SK-N-SH (cell line): ENCODE results near the gene EEF1AKMT1. TPM values are rescaled to one million over a fixed set of nuclear protein-coding genes. Genes with fewer than 3 reads are reported as not detected.

Experiments used
- CTCF ChIA-PET: fragments of 300-600, 350-600 bp; formaldehyde crosslinking; extraction: SDS; loops from one replicate; lab custom pipeline; 2021; lab: Yijun Ruan, JAX
- POLR2A ChIA-PET: fragments of 350-600 bp; sonication (Branson Sonifier 250); formaldehyde crosslinking; extraction: SDS; loops from one replicate; lab custom pipeline; 2020; ENCODE audit warnings: antibody characterized with exemption, inconsistent platforms; lab: Yijun Ruan, JAX
- DNase-seq: peaks from one replicate; pipeline ENCODE4 v3.0.0; 2012
- H2AFZ ChIP-seq: fragments of 200-600 bp; sonication (generic); 2 replicates; pipeline ENCODE4 v1.8.1; 2016; ENCODE audit warnings: antibody characterized with exemption, mild to moderate bottlenecking, low read depth
- H3F3A ChIP-seq: fragments of 200-600 bp; sonication (generic); replicated peaks from 2 replicates; pipeline ENCODE3; 2016; ENCODE audit warnings: antibody characterized with exemption, mild to moderate bottlenecking; ENCODE audit not compliant: insufficient read depth
- H3K27ac ChIP-seq, 2 experiments: fragments of 200-500 bp in 1 of 2; fragments of 200-600 bp in 1 of 2; sonication (Bioruptor generic) in 1 of 2; sonication (generic), shearing (Covaris generic) in 1 of 2; 2 replicates each; pipeline versions ENCODE4 v1.5.1 to v1.6.1; 2014 to 2016; ENCODE audit warnings: low read depth in 2 of 2, inconsistent platforms in 1 of 2, low read length in 1 of 2, mild to moderate bottlenecking in 1 of 2, mixed read lengths in 1 of 2
- H3K27me3 ChIP-seq: fragments of 200-600 bp; sonication (generic), shearing (Covaris generic); 2 replicates; pipeline ENCODE4 v1.6.1; 2016; ENCODE audit warnings: mixed run types; ENCODE audit not compliant: insufficient read depth
- H3K36me3 ChIP-seq, 2 experiments: fragments of 200-500 bp in 1 of 2; fragments of 200-600 bp in 1 of 2; sonication (Bioruptor generic) in 1 of 2; sonication (generic) in 1 of 2; replicated peaks in 1 of 2; 2 replicates each; pipeline versions ENCODE3 to v1.5.1; 2014 to 2016; ENCODE audit warnings: low read length in 1 of 2, mild to moderate bottlenecking in 1 of 2; ENCODE audit not compliant: insufficient read depth in 2 of 2, control insufficient read depth in 1 of 2
- H3K4me1 ChIP-seq, 2 experiments: fragments of 200-500 bp in 1 of 2; fragments of 200-600 bp in 1 of 2; sonication (Bioruptor generic) in 1 of 2; sonication (generic), shearing (Covaris generic) in 1 of 2; 2 replicates each; pipeline versions ENCODE4 v1.5.1 to v1.6.1; 2014 to 2016; ENCODE audit warnings: low read depth in 1 of 2, low read length in 1 of 2, mixed run types in 1 of 2; ENCODE audit not compliant: insufficient read depth in 2 of 2, control insufficient read depth in 1 of 2
- H3K4me2 ChIP-seq: fragments of 200-600 bp; sonication (generic), shearing (Covaris generic); 2 replicates; pipeline ENCODE4 v1.6.1; 2017; ENCODE audit warnings: mixed run types
- H3K4me3 ChIP-seq, 2 experiments: fragments of 200-500 bp in 1 of 2; fragments of 200-600 bp in 1 of 2; sonication (Bioruptor generic) in 1 of 2; sonication (generic), shearing (Covaris generic) in 1 of 2; 2 replicates each; pipeline versions ENCODE4 v1.5.1 to v1.8.1; 2014 to 2016; ENCODE audit warnings: low read depth in 2 of 2, inconsistent platforms in 1 of 2, low read length in 1 of 2, mild to moderate bottlenecking in 1 of 2, mixed read lengths in 1 of 2, moderate library complexity in 1 of 2
- H3K79me2 ChIP-seq: fragments of 200-600 bp; sonication (generic); 2 replicates; pipeline ENCODE4 v1.8.1; 2017; ENCODE audit warnings: mild to moderate bottlenecking; ENCODE audit not compliant: insufficient read depth
- H3K9ac ChIP-seq: fragments of 200-600 bp; sonication (generic); 2 replicates; pipeline ENCODE4 v1.6.1; 2017; ENCODE audit warnings: mixed run types
- H3K9me2 ChIP-seq: fragments of 200-600 bp; sonication (generic); 2 replicates; pipeline ENCODE4 v1.6.1; 2017; ENCODE audit warnings: mixed run types
- H3K9me3 ChIP-seq: fragments of 200-600 bp; sonication (generic); 2 replicates; pipeline ENCODE4 v1.6.1; 2017; ENCODE audit warnings: mixed run types, mild to moderate bottlenecking, moderate library complexity
- H4K20me1 ChIP-seq: fragments of 200-600 bp; sonication (generic); 2 replicates; pipeline ENCODE4 v1.6.1; 2017; ENCODE audit warnings: mild to moderate bottlenecking, mixed run types; ENCODE audit not compliant: insufficient read depth
- CHD2 ChIP-seq: fragments of 150-350 bp; IDR thresholded peaks from 2 replicates; pipeline ENCODE4 v1.6.1; 2018; ENCODE audit warnings: low read length; ENCODE audit not compliant: partially characterized antibody
- EP300 ChIP-seq, 2 experiments: IDR thresholded peaks; 2 replicates each; pipeline versions ENCODE4 v1.4.0 to v1.6.1; 2012; ENCODE audit warnings: borderline replicate concordance in 1 of 2, low read depth in 1 of 2, low read length in 1 of 2
- EZH2phosphoT487 ChIP-seq: fragments of 200-600 bp; sonication (generic); IDR thresholded peaks from 2 replicates; pipeline ENCODE4 v1.6.1; 2017; ENCODE audit warnings: low read depth, mixed run types, mild to moderate bottlenecking, antibody characterized with exemption, moderate library complexity, borderline replicate concordance
- FOXJ3 ChIP-seq: sonication (generic); formaldehyde crosslinking; IDR thresholded peaks from 2 replicates; pipeline ENCODE4 v1.5.1; 2020; ENCODE audit warnings: mild to moderate bottlenecking, missing genetic modification reagents
- NRF1 ChIP-seq: IDR thresholded peaks from 2 replicates; pipeline ENCODE4 v1.6.1; 2012; ENCODE audit warnings: low read depth, mild to moderate bottlenecking, low read length
- PBX3 ChIP-seq: IDR thresholded peaks from 2 replicates; pipeline ENCODE4; 2012
- POLR2AphosphoS5 ChIP-seq: IDR thresholded peaks from 2 replicates; pipeline ENCODE4 v1.6.1; 2012; ENCODE audit warnings: low read depth, low read length
- RFX5 ChIP-seq: IDR thresholded peaks from 2 replicates; pipeline ENCODE4 v1.6.1; 2012; ENCODE audit warnings: mild to moderate bottlenecking, improper control_type of control experiment, low read length
- RXRA ChIP-seq: IDR thresholded peaks from 2 replicates; pipeline ENCODE4 v1.4.0; 2012; ENCODE audit warnings: low read depth, mild to moderate bottlenecking, borderline replicate concordance
- SIN3A ChIP-seq: IDR thresholded peaks from 2 replicates; pipeline ENCODE4 v1.6.1; 2012; ENCODE audit warnings: low read depth, mild to moderate bottlenecking, low read length, moderate library complexity, borderline replicate concordance
- SMC3 ChIP-seq: IDR thresholded peaks from 2 replicates; pipeline ENCODE4 v1.6.1; 2012; ENCODE audit warnings: low read depth, low read length, improper control_type of control experiment
- TAF1 ChIP-seq: IDR thresholded peaks from 2 replicates; pipeline ENCODE4 v1.6.1; 2012; ENCODE audit warnings: low read depth, mild to moderate bottlenecking, low read length, moderate library complexity, borderline replicate concordance
- TCF12 ChIP-seq: IDR thresholded peaks from 2 replicates; pipeline ENCODE4 v1.4.0; 2012
- TEAD4 ChIP-seq: IDR thresholded peaks from 2 replicates; pipeline ENCODE4 v1.4.0; 2012; ENCODE audit warnings: mild to moderate bottlenecking, borderline replicate concordance; ENCODE audit not compliant: insufficient read depth
- USF1 ChIP-seq: IDR thresholded peaks from 2 replicates; pipeline ENCODE4 v1.4.0; 2012; ENCODE audit warnings: low read depth, borderline replicate concordance
- WGBS: methylation state at CpG from one replicate; pipeline ENCODE4 v1.1.6; 2017; ENCODE audit warnings: low lambda C conversion rate; 5-methylcytosine and 5-hydroxymethylcytosine counted together
- polyA plus RNA-seq, 3 experiments: library from polyadenylated mRNA; depleted of rRNA; stranded (reverse); fragments of >200 nt; gene quantifications; 2 replicates each; pipeline ENCODE4 v1.2.3, GENCODE V29; 2012
- TF ChIP-seq, protein P1 (sequence below): fragments of 150-350 bp; IDR thresholded peaks from 2 replicates; pipeline ENCODE4 v1.6.1; 2017; ENCODE audit warnings: antibody characterized with exemption, low read length, low read depth, borderline replicate concordance
- TF ChIP-seq, protein P2 (sequence below): IDR thresholded peaks from 2 replicates; pipeline ENCODE4 v1.4.0; 2012; ENCODE audit warnings: low read depth
- TF ChIP-seq, protein P3 (sequence below): fragments of 150-350 bp; IDR thresholded peaks from 2 replicates; pipeline ENCODE4 v1.6.1; 2016; ENCODE audit warnings: mild to moderate bottlenecking, low read depth, low read length

The EEF1AKMT1 gene
- polyA plus RNA-seq, 1 of the 3 experiments (the other 2 are of a cell fraction) = 4.2 TPM

DNA sequence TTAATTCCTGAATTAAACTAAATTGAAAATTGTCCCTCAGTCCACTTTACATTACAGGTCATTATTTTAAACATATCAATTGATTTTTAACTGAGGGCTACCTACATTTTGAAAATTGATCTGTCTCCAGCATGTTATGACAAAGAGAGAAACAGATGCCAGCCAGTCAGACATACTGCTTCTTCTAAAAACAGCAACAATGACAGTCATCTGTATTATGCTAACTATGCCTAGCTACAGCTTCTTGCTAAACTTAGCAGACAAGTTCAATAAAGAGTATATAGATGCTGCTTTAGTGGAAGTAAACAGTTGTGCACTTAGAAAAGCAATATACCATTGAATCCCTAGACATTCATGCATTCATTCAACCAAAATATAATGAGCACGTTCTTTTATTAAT lies 48.6 kb upstream of the EEF1AKMT1 start:
- Histone ChIP-seq H3K4me3 (no peak overlapping the region), H2AFZ (no peak overlapping the region), H4K20me1 (no peaks in the 10 kb centered on the region), H3K4me1 (peaks cover 5 to 24% of the 10 kb centered on the region in 2 experiments), H3K27ac (no peak overlapping the region), H3K9me2 (no peaks in the 10 kb centered on the region), H3K79me2 (no peaks in the 10 kb centered on the region), H3K36me3 (peaks cover 9 to 16% of the 10 kb centered on the region in 2 experiments), H3K4me2 (no peak overlapping the region), H3F3A (peaks cover 37% of the 10 kb centered on the region), H3K9ac (no peak overlapping the region), H3K27me3 (no peaks in the 10 kb centered on the region), H3K9me3 (no peaks in the 10 kb centered on the region)
- ChIA-PET CTCF (interaction anchor here (1.2 kb wide), 1 partner anchor 19 kb away, joined by 4 read pairs; no protein-coding TSS in a partner anchor), POLR2A (no interaction called here)
- whole genome bisulfite sequencing = 100% methylated on average over 1 of the region's 1 CpG
- no peak for DNase-seq
- TF ChIP-seq USF1 (no peak), RFX5 (no peak), POLR2AphosphoS5 (no peak), EZH2phosphoT487 (no peak), PBX3 (no peak), SIN3A (no peak), TAF1 (no peak), EP300 (IDR thresholded peaks at IDR 0.05; ENCODE audit: borderline replicate concordance in 1 of 2, low read depth in 1 of 2, low read length in 1 of 2) (no peak), TCF12 (no peak), TEAD4 (no peak), RXRA (no peak), NRF1 (no peak), FOXJ3 (CRISPR knock-in tag) (no peak), SMC3 (no peak), CHD2 (no peak)
- TF ChIP-seq, protein P1, sequence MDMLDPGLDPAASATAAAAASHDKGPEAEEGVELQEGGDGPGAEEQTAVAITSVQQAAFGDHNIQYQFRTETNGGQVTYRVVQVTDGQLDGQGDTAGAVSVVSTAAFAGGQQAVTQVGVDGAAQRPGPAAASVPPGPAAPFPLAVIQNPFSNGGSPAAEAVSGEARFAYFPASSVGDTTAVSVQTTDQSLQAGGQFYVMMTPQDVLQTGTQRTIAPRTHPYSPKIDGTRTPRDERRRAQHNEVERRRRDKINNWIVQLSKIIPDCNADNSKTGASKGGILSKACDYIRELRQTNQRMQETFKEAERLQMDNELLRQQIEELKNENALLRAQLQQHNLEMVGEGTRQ = no peak
- TF ChIP-seq, protein P2, sequence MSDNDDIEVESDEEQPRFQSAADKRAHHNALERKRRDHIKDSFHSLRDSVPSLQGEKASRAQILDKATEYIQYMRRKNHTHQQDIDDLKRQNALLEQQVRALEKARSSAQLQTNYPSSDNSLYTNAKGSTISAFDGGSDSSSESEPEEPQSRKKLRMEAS = no peak
- TF ChIP-seq, protein P3, sequence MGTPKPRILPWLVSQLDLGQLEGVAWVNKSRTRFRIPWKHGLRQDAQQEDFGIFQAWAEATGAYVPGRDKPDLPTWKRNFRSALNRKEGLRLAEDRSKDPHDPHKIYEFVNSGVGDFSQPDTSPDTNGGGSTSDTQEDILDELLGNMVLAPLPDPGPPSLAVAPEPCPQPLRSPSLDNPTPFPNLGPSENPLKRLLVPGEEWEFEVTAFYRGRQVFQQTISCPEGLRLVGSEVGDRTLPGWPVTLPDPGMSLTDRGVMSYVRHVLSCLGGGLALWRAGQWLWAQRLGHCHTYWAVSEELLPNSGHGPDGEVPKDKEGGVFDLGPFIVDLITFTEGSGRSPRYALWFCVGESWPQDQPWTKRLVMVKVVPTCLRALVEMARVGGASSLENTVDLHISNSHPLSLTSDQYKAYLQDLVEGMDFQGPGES = no peak
